Measurements from ENCODE around the gene RAB7B. TPM values are rescaled to one million over a fixed set of nuclear protein-coding genes. Genes with fewer than 3 reads are reported as not detected.

Gene RAB7B
- total RNA-seq, 6 experiments from 2014 or later, result 0.14 to 1.4 (median 0.37) TPM

DNA sequence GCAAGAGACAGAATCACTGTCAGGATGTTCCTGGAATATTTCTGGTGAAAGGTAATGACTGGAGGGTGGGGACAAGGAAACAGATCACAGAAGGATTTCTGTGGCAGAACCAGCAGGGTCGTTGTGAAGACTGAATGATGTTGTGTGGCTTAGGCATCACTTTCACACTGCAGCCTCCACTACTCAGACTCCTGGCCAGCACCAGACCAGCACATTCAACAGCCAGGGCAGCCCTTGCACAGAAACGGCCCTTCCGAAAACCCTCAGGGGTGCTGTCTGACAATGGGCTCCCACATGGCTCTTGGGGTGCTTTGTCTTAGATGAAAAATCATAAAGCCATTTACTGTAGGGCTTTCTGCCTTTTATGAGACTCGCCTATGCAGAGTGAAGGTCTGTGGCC is 3.8 kb upstream of the RAB7B start:
- intact Hi-C loops (cut with DNase I), result no loop called here
- WGBS (ENCODE audit: insufficient coverage, low coverage, low lambda C conversion rate, missing lambda C conversion rate), result no CpG with 5 or more reads among the region's 4 CpGs
- no peak overlapping the region for H3K4me3 ChIP-seq
- no peak for ATAC-seq
- peaks cover 0 to 8% (median 0%) of the 10 kb centered on the region in 4 donors for H3K4me1 ChIP-seq
- no peak for TF ChIP-seq POLR2A (IDR thresholded peaks at IDR 0.05)
- TF ChIP-seq, protein P1, sequence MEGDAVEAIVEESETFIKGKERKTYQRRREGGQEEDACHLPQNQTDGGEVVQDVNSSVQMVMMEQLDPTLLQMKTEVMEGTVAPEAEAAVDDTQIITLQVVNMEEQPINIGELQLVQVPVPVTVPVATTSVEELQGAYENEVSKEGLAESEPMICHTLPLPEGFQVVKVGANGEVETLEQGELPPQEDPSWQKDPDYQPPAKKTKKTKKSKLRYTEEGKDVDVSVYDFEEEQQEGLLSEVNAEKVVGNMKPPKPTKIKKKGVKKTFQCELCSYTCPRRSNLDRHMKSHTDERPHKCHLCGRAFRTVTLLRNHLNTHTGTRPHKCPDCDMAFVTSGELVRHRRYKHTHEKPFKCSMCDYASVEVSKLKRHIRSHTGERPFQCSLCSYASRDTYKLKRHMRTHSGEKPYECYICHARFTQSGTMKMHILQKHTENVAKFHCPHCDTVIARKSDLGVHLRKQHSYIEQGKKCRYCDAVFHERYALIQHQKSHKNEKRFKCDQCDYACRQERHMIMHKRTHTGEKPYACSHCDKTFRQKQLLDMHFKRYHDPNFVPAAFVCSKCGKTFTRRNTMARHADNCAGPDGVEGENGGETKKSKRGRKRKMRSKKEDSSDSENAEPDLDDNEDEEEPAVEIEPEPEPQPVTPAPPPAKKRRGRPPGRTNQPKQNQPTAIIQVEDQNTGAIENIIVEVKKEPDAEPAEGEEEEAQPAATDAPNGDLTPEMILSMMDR (IDR thresholded peaks at IDR 0.05), result no peak
- DNase-seq, result no peak
- no peaks in the 10 kb centered on the region for H3K36me3 ChIP-seq
- no peaks in the 10 kb centered on the region for H3K9me3 ChIP-seq
- no peak overlapping the region for H3K27ac ChIP-seq
- H3K27me3 ChIP-seq, result no peaks in the 10 kb centered on the region

DNA sequence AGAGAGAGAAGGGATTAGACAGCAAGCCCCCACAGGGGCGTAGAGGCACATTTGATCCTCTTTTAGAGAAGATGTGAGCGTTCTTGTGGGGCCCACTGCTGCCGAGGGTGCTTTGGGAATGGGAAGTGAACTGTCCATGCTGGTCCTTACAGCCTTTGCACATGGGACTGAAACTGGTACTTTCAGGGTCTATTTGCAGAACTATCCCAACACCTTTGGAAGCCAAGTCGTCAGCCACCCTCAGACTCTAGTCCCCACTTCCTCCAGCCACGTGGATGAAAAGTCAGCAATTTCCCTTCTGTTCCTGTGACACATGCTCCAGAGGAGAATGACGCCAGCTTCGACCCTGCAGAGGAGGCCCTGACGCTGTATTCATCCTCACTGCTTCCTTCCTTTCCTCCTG is 2.6 kb upstream of the RAB7B start:
- no peaks in the 10 kb centered on the region for H3K9me3 ChIP-seq
- H3K27ac ChIP-seq, result no peak overlapping the region
- peak in 2 of 4 donors; percentile 13 to 17 for ATAC-seq
- H3K4me1 ChIP-seq, result peaks cover 0 to 8% (median 0%) of the 10 kb centered on the region in 4 donors
- TF ChIP-seq, protein P1 (IDR thresholded peaks at IDR 0.05), result no peak
- no peak for TF ChIP-seq POLR2A (IDR thresholded peaks at IDR 0.05)
- H3K36me3 ChIP-seq, result no peaks in the 10 kb centered on the region
- 59% methylated on average over 8 of the region's 8 CpGs for WGBS (ENCODE audit: insufficient coverage, low coverage, low lambda C conversion rate, missing lambda C conversion rate)
- intact Hi-C loops (cut with DNase I), result no loop called here
- no peak overlapping the region for H3K4me3 ChIP-seq
- no peaks in the 10 kb centered on the region for H3K27me3 ChIP-seq
- DNase-seq, result no peak

DNA sequence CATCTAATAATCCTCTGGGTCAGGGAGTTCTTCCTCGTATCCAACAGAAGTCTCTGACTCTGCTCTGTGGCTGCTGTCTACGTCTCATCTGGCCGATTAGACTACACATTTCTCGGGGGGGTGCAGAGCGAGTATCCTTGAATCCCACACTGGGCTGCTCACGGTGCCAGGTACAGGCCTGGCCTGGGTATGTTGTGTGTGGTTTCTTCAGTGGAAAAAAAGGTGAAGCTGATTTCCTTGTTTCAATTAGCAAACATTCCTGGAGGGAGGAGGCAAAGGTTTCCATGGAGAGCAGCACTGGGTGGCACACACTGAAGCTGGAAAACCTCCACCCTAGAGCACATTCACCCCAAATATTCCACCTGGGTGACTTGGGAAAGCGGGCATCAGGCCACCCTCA is 2.0 kb upstream of the RAB7B start:
- intact Hi-C loops (cut with DNase I), result no loop called here
- 86% methylated on average over 7 of the region's 7 CpGs for WGBS (ENCODE audit: insufficient coverage, low coverage, low lambda C conversion rate, missing lambda C conversion rate)
- ATAC-seq (no peak), DNase-seq (no peak)
- no peak for TF ChIP-seq POLR2A (IDR thresholded peaks at IDR 0.05)
- TF ChIP-seq, protein P1 (IDR thresholded peaks at IDR 0.05), result no peak
- Histone ChIP-seq H3K4me3 (no peak overlapping the region), H3K27me3 (no peaks in the 10 kb centered on the region), H3K4me1 (peaks cover 0 to 8% (median 0%) of the 10 kb centered on the region in 4 donors), H3K36me3 (no peaks in the 10 kb centered on the region), H3K27ac (no peak overlapping the region), H3K9me3 (no peaks in the 10 kb centered on the region)

DNA sequence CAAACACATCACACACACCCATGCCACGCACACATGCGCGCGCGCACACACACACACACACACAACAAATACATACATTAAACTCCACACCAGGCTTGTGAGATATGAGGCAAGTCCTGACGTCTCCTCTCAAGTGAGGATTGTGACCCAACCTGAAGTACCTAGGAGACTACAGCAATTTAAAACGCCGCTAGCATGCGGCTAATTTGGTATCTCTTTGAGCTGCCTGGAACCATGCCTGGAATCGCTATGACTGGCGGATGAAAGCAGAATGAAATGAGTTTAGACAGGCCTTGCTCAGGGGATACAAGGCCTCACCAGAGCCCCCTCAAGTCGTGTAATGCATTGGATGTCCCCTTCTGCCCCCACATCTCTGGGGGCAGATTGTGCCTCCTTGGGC is 1.6 kb upstream of the RAB7B start:
- no peak overlapping the region for H3K4me3 ChIP-seq
- no peak for DNase-seq
- no peaks in the 10 kb centered on the region for H3K36me3 ChIP-seq
- TF ChIP-seq, protein P1 (IDR thresholded peaks at IDR 0.05), result no peak
- TF ChIP-seq POLR2A (IDR thresholded peaks at IDR 0.05), result no peak
- H3K4me1 ChIP-seq, result peaks cover 0 to 8% (median 0%) of the 10 kb centered on the region in 4 donors
- no peak for ATAC-seq
- no peak overlapping the region for H3K27ac ChIP-seq
- 76% methylated on average over 9 of the region's 12 CpGs for WGBS (ENCODE audit: insufficient coverage, low coverage, low lambda C conversion rate, missing lambda C conversion rate)
- H3K27me3 ChIP-seq, result no peaks in the 10 kb centered on the region
- H3K9me3 ChIP-seq, result no peaks in the 10 kb centered on the region
- intact Hi-C loops (cut with DNase I), result no loop called here

All from right lobe of liver (tissue), 6 donors.